Osteoblast (primary cell): ENCODE data around the gene NDFIP2. TPM values are rescaled to one million over a fixed set of nuclear protein-coding genes. Genes with fewer than 3 reads are reported as not detected.

ENCODE experiments used
- DNase-seq: peaks from one replicate; pipeline ENCODE4 v3.0.0; 2011; ENCODE audit warnings: low spot score, mixed read lengths; ENCODE audit not compliant: insufficient read length; ENCODE audit errors: missing footprints
- H2AFZ ChIP-seq: 2 replicates; pipeline ENCODE4 v1.6.0; 2011; ENCODE audit warnings: mild to moderate bottlenecking, low read length
- H3K27ac ChIP-seq: 2 replicates; pipeline ENCODE4 v1.5.1; 2011; ENCODE audit warnings: mild to moderate bottlenecking, low read depth, low read length, moderate library complexity
- H3K27me3 ChIP-seq: 2 replicates; pipeline ENCODE4 v1.6.0; 2012; ENCODE audit warnings: mild to moderate bottlenecking, control low read depth, inconsistent platforms, low read length, moderate library complexity; ENCODE audit not compliant: insufficient read depth
- H3K36me3 ChIP-seq: 2 replicates; pipeline ENCODE4 v1.5.1; 2011; ENCODE audit warnings: mild to moderate bottlenecking, low read length, control low read depth, moderate library complexity; ENCODE audit not compliant: insufficient read depth
- H3K4me1 ChIP-seq: 2 replicates; pipeline ENCODE4 v1.5.1; 2011; ENCODE audit warnings: mild to moderate bottlenecking, low read length, control low read depth, moderate library complexity; ENCODE audit not compliant: insufficient read depth
- H3K4me2 ChIP-seq: 2 replicates; pipeline ENCODE4 v1.6.0; 2011; ENCODE audit warnings: mild to moderate bottlenecking, low read length; ENCODE audit not compliant: insufficient read depth
- H3K4me3 ChIP-seq: fragments of 200-600 bp; sonication (generic); 3 replicates; pipeline ENCODE4 v1.5.1; 2012; ENCODE audit warnings: mild to moderate bottlenecking, low read length, inconsistent platforms; ENCODE audit not compliant: insufficient read depth
- H3K79me2 ChIP-seq: 2 replicates; pipeline ENCODE4 v1.6.0; 2012; ENCODE audit warnings: mild to moderate bottlenecking, low read length, control low read depth, inconsistent platforms; ENCODE audit not compliant: insufficient read depth
- H3K9me3 ChIP-seq: 2 replicates; pipeline ENCODE4 v1.5.1; 2011; ENCODE audit warnings: low read depth, low read length, control low read depth
- H4K20me1 ChIP-seq: 2 replicates; pipeline ENCODE4 v1.6.0; 2012; ENCODE audit warnings: mild to moderate bottlenecking, low read length, control low read depth; ENCODE audit not compliant: insufficient read depth
- total RNA-seq: library from RNA; depleted of rRNA; stranded (reverse); fragments of >200 nt; gene quantifications from 2 replicates; pipeline ENCODE4 v1.2.3, GENCODE V29; 2012
- TF ChIP-seq, protein P1 (sequence below): IDR thresholded peaks from 2 replicates; pipeline ENCODE4 v1.5.1; 2011; ENCODE audit warnings: mild to moderate bottlenecking, low read depth, low read length, moderate library complexity; ENCODE audit errors: extremely low read depth

The NDFIP2 gene
- total RNA-seq, 1 donor, result 56.5 TPM

DNA sequence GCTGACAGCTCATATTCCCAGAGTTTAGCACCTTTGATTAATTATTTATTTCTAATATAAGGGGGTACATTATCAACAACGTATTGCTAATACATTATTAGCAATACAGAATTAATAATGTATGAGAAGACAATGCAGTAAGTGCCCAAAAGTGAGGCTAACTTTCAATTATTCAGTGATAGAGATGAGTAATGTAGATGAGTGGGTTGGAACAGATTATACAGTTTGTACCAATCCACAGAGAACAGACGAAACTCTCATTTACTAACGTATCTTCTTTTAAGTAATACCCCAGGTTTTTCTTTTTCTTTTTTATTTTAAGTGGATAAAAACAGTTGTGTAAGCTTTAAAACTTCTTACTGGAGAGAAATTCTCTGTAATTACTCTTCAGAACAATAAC lies 38.2 kb upstream of the NDFIP2 start:
- H4K20me1 ChIP-seq, result no peaks in the 10 kb centered on the region
- no peaks in the 10 kb centered on the region for H3K36me3 ChIP-seq
- H3K9me3 ChIP-seq, result no peaks in the 10 kb centered on the region
- H3K4me1 ChIP-seq, result no peaks in the 10 kb centered on the region
- no peak overlapping the region for H2AFZ ChIP-seq
- TF ChIP-seq, protein P1, sequence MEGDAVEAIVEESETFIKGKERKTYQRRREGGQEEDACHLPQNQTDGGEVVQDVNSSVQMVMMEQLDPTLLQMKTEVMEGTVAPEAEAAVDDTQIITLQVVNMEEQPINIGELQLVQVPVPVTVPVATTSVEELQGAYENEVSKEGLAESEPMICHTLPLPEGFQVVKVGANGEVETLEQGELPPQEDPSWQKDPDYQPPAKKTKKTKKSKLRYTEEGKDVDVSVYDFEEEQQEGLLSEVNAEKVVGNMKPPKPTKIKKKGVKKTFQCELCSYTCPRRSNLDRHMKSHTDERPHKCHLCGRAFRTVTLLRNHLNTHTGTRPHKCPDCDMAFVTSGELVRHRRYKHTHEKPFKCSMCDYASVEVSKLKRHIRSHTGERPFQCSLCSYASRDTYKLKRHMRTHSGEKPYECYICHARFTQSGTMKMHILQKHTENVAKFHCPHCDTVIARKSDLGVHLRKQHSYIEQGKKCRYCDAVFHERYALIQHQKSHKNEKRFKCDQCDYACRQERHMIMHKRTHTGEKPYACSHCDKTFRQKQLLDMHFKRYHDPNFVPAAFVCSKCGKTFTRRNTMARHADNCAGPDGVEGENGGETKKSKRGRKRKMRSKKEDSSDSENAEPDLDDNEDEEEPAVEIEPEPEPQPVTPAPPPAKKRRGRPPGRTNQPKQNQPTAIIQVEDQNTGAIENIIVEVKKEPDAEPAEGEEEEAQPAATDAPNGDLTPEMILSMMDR, result no peak
- no peak overlapping the region for H3K4me3 ChIP-seq
- no peaks in the 10 kb centered on the region for H3K27me3 ChIP-seq
- no peak for DNase-seq
- H3K27ac ChIP-seq, result no peak overlapping the region
- no peak overlapping the region for H3K4me2 ChIP-seq
- no peaks in the 10 kb centered on the region for H3K79me2 ChIP-seq

DNA sequence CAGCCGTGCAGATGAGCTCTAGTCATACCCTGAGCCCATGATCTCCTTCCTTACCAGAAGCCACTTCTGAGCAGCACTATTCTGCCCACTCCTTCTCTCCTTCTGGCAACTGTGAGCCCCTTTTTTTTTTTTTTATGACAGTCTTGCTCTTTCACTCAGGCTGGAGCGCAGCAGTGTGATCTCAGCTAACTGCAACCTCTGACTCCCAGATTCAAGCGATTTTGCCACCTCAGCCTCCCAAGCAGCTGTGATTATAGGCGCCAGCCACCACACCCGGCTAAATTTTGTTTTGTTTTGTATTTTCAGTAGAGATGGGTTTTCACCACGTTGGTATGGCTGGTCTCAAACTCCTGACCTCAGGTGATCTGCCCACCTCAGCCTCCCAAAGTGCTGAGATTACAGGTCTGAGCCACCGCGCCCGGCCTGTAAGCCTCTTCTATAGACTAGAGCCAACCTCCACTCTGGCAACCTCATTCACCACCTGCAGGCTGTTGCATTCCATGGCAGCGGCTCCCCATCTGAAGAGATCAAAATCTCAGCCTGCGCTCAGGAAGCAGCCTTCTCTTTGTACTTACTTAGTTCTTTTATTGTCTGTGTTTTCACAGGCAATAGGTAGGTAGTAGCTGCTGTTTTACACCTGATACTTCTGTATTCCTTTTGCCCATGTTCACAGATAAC lies 34.8 kb upstream of the NDFIP2 start:
- Histone ChIP-seq H3K27me3 (no peaks in the 10 kb centered on the region), H3K36me3 (no peaks in the 10 kb centered on the region), H2AFZ (peak overlapping the region; percentile 47), H3K79me2 (no peaks in the 10 kb centered on the region), H3K4me2 (no peak overlapping the region), H3K27ac (no peak overlapping the region), H3K9me3 (no peaks in the 10 kb centered on the region), H3K4me1 (peaks cover 2% of the 10 kb centered on the region), H4K20me1 (no peaks in the 10 kb centered on the region), H3K4me3 (no peak overlapping the region)
- DNase-seq, result no peak
- TF ChIP-seq, protein P1, result no peak

DNA sequence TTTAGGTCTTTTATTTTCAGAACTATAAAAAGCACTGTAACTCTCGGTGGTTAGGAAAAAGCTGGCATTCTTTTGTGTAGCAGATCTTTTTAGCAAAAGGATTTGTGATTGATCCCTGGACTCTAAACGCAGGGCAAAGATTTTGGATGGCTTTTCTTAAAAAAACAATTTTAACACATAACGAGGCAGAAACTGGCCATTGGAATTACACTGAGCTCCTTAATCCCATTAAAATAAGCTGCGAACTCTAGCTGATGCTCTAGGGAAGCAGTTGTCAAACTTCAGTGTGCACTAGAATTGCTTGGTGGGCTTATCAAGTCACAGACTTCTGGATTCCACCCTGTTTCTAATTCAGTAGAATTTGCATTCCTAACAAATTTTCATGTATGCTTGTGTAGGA lies 33.8 kb upstream of the NDFIP2 start:
- TF ChIP-seq, protein P1, result no peak

DNA sequence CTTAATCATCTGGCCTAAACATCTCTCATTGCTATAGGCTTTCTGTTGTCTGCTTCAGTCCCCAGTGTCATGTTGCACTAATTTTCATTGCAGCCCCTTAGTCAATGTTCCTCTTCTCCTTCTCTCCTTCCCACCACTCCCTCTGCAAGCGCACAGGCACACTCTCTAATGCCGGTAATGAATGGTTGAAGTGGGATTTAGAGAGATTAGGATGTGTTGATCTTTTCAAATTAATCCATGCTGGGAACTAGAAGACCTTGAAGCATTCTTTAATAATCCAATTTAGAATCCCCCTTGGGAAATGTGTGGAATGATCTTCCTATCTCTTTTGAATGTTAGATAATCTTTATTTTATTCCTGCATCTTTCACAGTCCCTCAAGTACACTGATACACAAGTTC lies 33.2 kb upstream of the NDFIP2 start:
- DNase-seq, result no peak
- Histone ChIP-seq H3K9me3 (no peaks in the 10 kb centered on the region), H4K20me1 (no peaks in the 10 kb centered on the region), H3K79me2 (no peaks in the 10 kb centered on the region), H3K36me3 (no peaks in the 10 kb centered on the region), H3K4me1 (peaks cover 17% of the 10 kb centered on the region), H3K27me3 (no peaks in the 10 kb centered on the region), H3K4me2 (no peak overlapping the region), H3K4me3 (no peak overlapping the region), H2AFZ (no peak overlapping the region), H3K27ac (no peak overlapping the region)
- TF ChIP-seq, protein P1, result no peak

More for the DNA sequence above, 33.8 kb upstream of the NDFIP2 start:
- Histone ChIP-seq H3K36me3 (no peaks in the 10 kb centered on the region), H3K27ac (no peak overlapping the region), H3K27me3 (no peaks in the 10 kb centered on the region), H3K4me2 (no peak overlapping the region), H3K4me3 (no peak overlapping the region), H3K79me2 (no peaks in the 10 kb centered on the region), H4K20me1 (no peaks in the 10 kb centered on the region), H3K9me3 (no peaks in the 10 kb centered on the region), H2AFZ (peak overlapping the region; percentile 17), H3K4me1 (peaks cover 12% of the 10 kb centered on the region)
- DNase-seq, result no peak
